ENCODE measurements around the gene COL5A1.

Gene COL5A1

GRCh38 chr9:134741846-134742245 lies 100.2 kb downstream of the COL5A1 start:
- Histone ChIP-seq H3K27ac (ENCODE audit: low read depth, low read length) (no peak overlapping the region), H3K36me3 (ENCODE audit: control insufficient read depth, insufficient read depth, low read length) (peaks cover 8% of the 10 kb centered on the region)
- WGBS (ENCODE audit: extremely low coverage, insufficient coverage, low lambda C conversion rate) = no CpG with 5 or more reads among the region's 9 CpGs

GRCh38 chr9:134742822-134743535 lies 101.4 kb downstream of the COL5A1 start:
- no peak overlapping the region for H2BK5ac ChIP-seq (ENCODE audit: low read length)
- no peak overlapping the region for H3K4me3 ChIP-seq (ENCODE audit: low read length)
- H3K23ac ChIP-seq (ENCODE audit: low read length) = no peak overlapping the region
- H3K79me1 ChIP-seq (ENCODE audit: low read length) = peaks cover 3% of the 10 kb centered on the region
- no peak overlapping the region for H3K4me2 ChIP-seq (ENCODE audit: low read length)
- H2BK120ac ChIP-seq (ENCODE audit: low read depth, low read length) = no peak overlapping the region
- no peak overlapping the region for H4K8ac ChIP-seq (ENCODE audit: low read depth, low read length)
- DNase-seq = peak; percentile 34
- H2BK15ac ChIP-seq (replicated peaks; ENCODE audit: low read depth) = no peak overlapping the region
- WGBS (ENCODE audit: extremely low coverage, insufficient coverage, low lambda C conversion rate) = no CpG with 5 or more reads among the region's 22 CpGs
- H3K4ac ChIP-seq (ENCODE audit: low read depth, low read length) = no peak overlapping the region
- H3K27me3 ChIP-seq (ENCODE audit: insufficient read depth, low read length, poor library complexity) = no peaks in the 10 kb centered on the region
- no peak overlapping the region for H2AK5ac ChIP-seq (ENCODE audit: low read length)
- no peaks in the 10 kb centered on the region for H3K79me2 ChIP-seq (ENCODE audit: control insufficient read depth, insufficient read depth, low read length)
- H3K27ac ChIP-seq (ENCODE audit: low read depth, low read length) = no peak overlapping the region
- no peak overlapping the region for H3K9ac ChIP-seq (ENCODE audit: low read length)
- peaks cover 18% of the 10 kb centered on the region for H3K36me3 ChIP-seq (ENCODE audit: control insufficient read depth, insufficient read depth, low read length)
- H3K56ac ChIP-seq (ENCODE audit: low read length) = no peak overlapping the region
- no peaks in the 10 kb centered on the region for H3K4me1 ChIP-seq (ENCODE audit: control insufficient read depth, low read depth, low read length)
- H3K18ac ChIP-seq (ENCODE audit: low read length) = no peak overlapping the region
- no peak overlapping the region for H4K5ac ChIP-seq (ENCODE audit: low read length)

More at GRCh38 chr9:134741846-134742245, 100.2 kb downstream of the COL5A1 start:
- no peak overlapping the region for H4K5ac ChIP-seq (ENCODE audit: low read length)
- no peak overlapping the region for H2BK120ac ChIP-seq (ENCODE audit: low read depth, low read length)
- H3K18ac ChIP-seq (ENCODE audit: low read length) = no peak overlapping the region
- H3K23ac ChIP-seq (ENCODE audit: low read length) = no peak overlapping the region
- H2AK5ac ChIP-seq (ENCODE audit: low read length) = no peak overlapping the region
- no peaks in the 10 kb centered on the region for H3K4me1 ChIP-seq (ENCODE audit: control insufficient read depth, low read depth, low read length)
- H3K9ac ChIP-seq (ENCODE audit: low read length) = no peak overlapping the region
- no peaks in the 10 kb centered on the region for H3K27me3 ChIP-seq (ENCODE audit: insufficient read depth, low read length, poor library complexity)
- no peak overlapping the region for H3K4me3 ChIP-seq (ENCODE audit: low read length)
- H3K4me2 ChIP-seq (ENCODE audit: low read length) = no peak overlapping the region
- no peak overlapping the region for H3K56ac ChIP-seq (ENCODE audit: low read length)
- no peak overlapping the region for H2BK15ac ChIP-seq (replicated peaks; ENCODE audit: low read depth)
- H3K79me2 ChIP-seq (ENCODE audit: control insufficient read depth, insufficient read depth, low read length) = no peaks in the 10 kb centered on the region
- peaks cover 2% of the 10 kb centered on the region for H3K79me1 ChIP-seq (ENCODE audit: low read length)
- H4K8ac ChIP-seq (ENCODE audit: low read depth, low read length) = no peak overlapping the region
- DNase-seq = no peak
- H3K4ac ChIP-seq (ENCODE audit: low read depth, low read length) = no peak overlapping the region
- H2BK5ac ChIP-seq (ENCODE audit: low read length) = no peak overlapping the region

GRCh38 chr9:134743853-134744252 lies 102.2 kb downstream of the COL5A1 start:
- no peak for DNase-seq
- Histone ChIP-seq H3K36me3 (ENCODE audit: control insufficient read depth, insufficient read depth, low read length) (peaks cover 25% of the 10 kb centered on the region), H2BK15ac (replicated peaks; ENCODE audit: low read depth) (no peak overlapping the region), H4K8ac (ENCODE audit: low read depth, low read length) (no peak overlapping the region), H2BK5ac (ENCODE audit: low read length) (no peak overlapping the region), H3K18ac (ENCODE audit: low read length) (no peak overlapping the region), H3K23ac (ENCODE audit: low read length) (no peak overlapping the region), H3K4ac (ENCODE audit: low read depth, low read length) (no peak overlapping the region), H2AK5ac (ENCODE audit: low read length) (no peak overlapping the region), H3K27ac (ENCODE audit: low read depth, low read length) (no peak overlapping the region), H3K4me3 (ENCODE audit: low read length) (no peak overlapping the region), H3K56ac (ENCODE audit: low read length) (no peak overlapping the region), H3K4me2 (ENCODE audit: low read length) (no peak overlapping the region), H3K79me2 (ENCODE audit: control insufficient read depth, insufficient read depth, low read length) (no peaks in the 10 kb centered on the region), H3K9ac (ENCODE audit: low read length) (no peak overlapping the region), H2BK120ac (ENCODE audit: low read depth, low read length) (no peak overlapping the region), H3K4me1 (ENCODE audit: control insufficient read depth, low read depth, low read length) (no peaks in the 10 kb centered on the region), H3K79me1 (ENCODE audit: low read length) (peaks cover 5% of the 10 kb centered on the region), H4K5ac (ENCODE audit: low read length) (no peak overlapping the region), H3K27me3 (ENCODE audit: insufficient read depth, low read length, poor library complexity) (no peaks in the 10 kb centered on the region)
- no CpG with 5 or more reads among the region's 5 CpGs for WGBS (ENCODE audit: extremely low coverage, insufficient coverage, low lambda C conversion rate)

GRCh38 chr9:134744385-134745295 lies 103.0 kb downstream of the COL5A1 start:
- no peaks in the 10 kb centered on the region for H3K4me1 ChIP-seq (ENCODE audit: control insufficient read depth, low read depth, low read length)
- DNase-seq = no peak
- H3K79me1 ChIP-seq (ENCODE audit: low read length) = peaks cover 5% of the 10 kb centered on the region
- H3K27ac ChIP-seq (ENCODE audit: low read depth, low read length) = no peak overlapping the region
- no peaks in the 10 kb centered on the region for H3K27me3 ChIP-seq (ENCODE audit: insufficient read depth, low read length, poor library complexity)
- H3K4me3 ChIP-seq (ENCODE audit: low read length) = peak overlapping the region; percentile 3
- H3K23ac ChIP-seq (ENCODE audit: low read length) = no peak overlapping the region
- peaks cover 27% of the 10 kb centered on the region for H3K36me3 ChIP-seq (ENCODE audit: control insufficient read depth, insufficient read depth, low read length)
- no peak overlapping the region for H2BK120ac ChIP-seq (ENCODE audit: low read depth, low read length)
- H4K5ac ChIP-seq (ENCODE audit: low read length) = no peak overlapping the region
- no peak overlapping the region for H3K18ac ChIP-seq (ENCODE audit: low read length)
- no peak overlapping the region for H3K4ac ChIP-seq (ENCODE audit: low read depth, low read length)
- no peak overlapping the region for H3K4me2 ChIP-seq (ENCODE audit: low read length)
- no peak overlapping the region for H2BK15ac ChIP-seq (replicated peaks; ENCODE audit: low read depth)
- no peak overlapping the region for H3K56ac ChIP-seq (ENCODE audit: low read length)
- no peak overlapping the region for H3K9ac ChIP-seq (ENCODE audit: low read length)
- no peak overlapping the region for H2BK5ac ChIP-seq (ENCODE audit: low read length)
- no peak overlapping the region for H4K8ac ChIP-seq (ENCODE audit: low read depth, low read length)
- no peak overlapping the region for H2AK5ac ChIP-seq (ENCODE audit: low read length)
- no peaks in the 10 kb centered on the region for H3K79me2 ChIP-seq (ENCODE audit: control insufficient read depth, insufficient read depth, low read length)
- no CpG with 5 or more reads among the region's 16 CpGs for WGBS (ENCODE audit: extremely low coverage, insufficient coverage, low lambda C conversion rate)

- H3K9ac ChIP-seq (ENCODE audit: low read length) = no peak overlapping the region
- H3K56ac ChIP-seq (ENCODE audit: low read length) = no peak overlapping the region
- no peak overlapping the region for H3K27ac ChIP-seq (ENCODE audit: low read depth, low read length)
- no peak overlapping the region for H2BK15ac ChIP-seq (replicated peaks; ENCODE audit: low read depth)
- no peaks in the 10 kb centered on the region for H3K4me1 ChIP-seq (ENCODE audit: control insufficient read depth, low read depth, low read length)
- H3K79me1 ChIP-seq (ENCODE audit: low read length) = peaks cover 5% of the 10 kb centered on the region
- no peak for DNase-seq
- no peaks in the 10 kb centered on the region for H3K27me3 ChIP-seq (ENCODE audit: insufficient read depth, low read length, poor library complexity)
- no peak overlapping the region for H2BK5ac ChIP-seq (ENCODE audit: low read length)
- H4K8ac ChIP-seq (ENCODE audit: low read depth, low read length) = no peak overlapping the region
- H3K4me3 ChIP-seq (ENCODE audit: low read length) = peak overlapping the region; percentile 10
- H3K4me2 ChIP-seq (ENCODE audit: low read length) = no peak overlapping the region
- no peak overlapping the region for H3K18ac ChIP-seq (ENCODE audit: low read length)
- no CpG with 5 or more reads among the region's 1 CpG for WGBS (ENCODE audit: extremely low coverage, insufficient coverage, low lambda C conversion rate)
- H3K4ac ChIP-seq (ENCODE audit: low read depth, low read length) = no peak overlapping the region
- no peak overlapping the region for H2BK120ac ChIP-seq (ENCODE audit: low read depth, low read length)
- H3K79me2 ChIP-seq (ENCODE audit: control insufficient read depth, insufficient read depth, low read length) = no peaks in the 10 kb centered on the region
- no peak overlapping the region for H3K23ac ChIP-seq (ENCODE audit: low read length)
- H4K5ac ChIP-seq (ENCODE audit: low read length) = no peak overlapping the region
- H2AK5ac ChIP-seq (ENCODE audit: low read length) = no peak overlapping the region
- H3K36me3 ChIP-seq (ENCODE audit: control insufficient read depth, insufficient read depth, low read length) = peaks cover 26% of the 10 kb centered on the region
Observed at GRCh38 chr9:134747951-134748489, 106.4 kb downstream of the COL5A1 start.
